SK-N-MC (cell line): Measurements from ENCODE around the gene NOTCH2.
"Not testable (repeated sequence)": the region's sequence is repeated elsewhere in the genome, so short reads cannot be mapped to it uniquely, and the experiment has no call there.

Experiments
- EZH2 ChIP-seq: fragments of 200-600 bp; sonication (generic); IDR thresholded peaks from one replicate; pipeline ENCODE4 v1.6.1; 2017; ENCODE audit warnings: antibody characterized with exemption
- POLR2AphosphoS5 ChIP-seq: IDR thresholded peaks from 2 replicates; pipeline ENCODE4 v1.6.1; 2012; ENCODE audit warnings: mild to moderate bottlenecking, low read depth, low read length, borderline replicate concordance

GRCh38 chr1:120113134-120113533 is 43.7 kb upstream of the NOTCH2 start:
- not testable (repeated sequence) for TF ChIP-seq POLR2AphosphoS5, EZH2
